ENCODE data around the gene COL27A1. TPM values are rescaled to one million over a fixed set of nuclear protein-coding genes. Genes with fewer than 3 reads are reported as not detected.

Gene COL27A1
- total and polyA plus RNA-seq, 2 donors (not counting 1 experiment from before 2014, with no cell fraction given) = 0.16 to 0.27 TPM

DNA sequence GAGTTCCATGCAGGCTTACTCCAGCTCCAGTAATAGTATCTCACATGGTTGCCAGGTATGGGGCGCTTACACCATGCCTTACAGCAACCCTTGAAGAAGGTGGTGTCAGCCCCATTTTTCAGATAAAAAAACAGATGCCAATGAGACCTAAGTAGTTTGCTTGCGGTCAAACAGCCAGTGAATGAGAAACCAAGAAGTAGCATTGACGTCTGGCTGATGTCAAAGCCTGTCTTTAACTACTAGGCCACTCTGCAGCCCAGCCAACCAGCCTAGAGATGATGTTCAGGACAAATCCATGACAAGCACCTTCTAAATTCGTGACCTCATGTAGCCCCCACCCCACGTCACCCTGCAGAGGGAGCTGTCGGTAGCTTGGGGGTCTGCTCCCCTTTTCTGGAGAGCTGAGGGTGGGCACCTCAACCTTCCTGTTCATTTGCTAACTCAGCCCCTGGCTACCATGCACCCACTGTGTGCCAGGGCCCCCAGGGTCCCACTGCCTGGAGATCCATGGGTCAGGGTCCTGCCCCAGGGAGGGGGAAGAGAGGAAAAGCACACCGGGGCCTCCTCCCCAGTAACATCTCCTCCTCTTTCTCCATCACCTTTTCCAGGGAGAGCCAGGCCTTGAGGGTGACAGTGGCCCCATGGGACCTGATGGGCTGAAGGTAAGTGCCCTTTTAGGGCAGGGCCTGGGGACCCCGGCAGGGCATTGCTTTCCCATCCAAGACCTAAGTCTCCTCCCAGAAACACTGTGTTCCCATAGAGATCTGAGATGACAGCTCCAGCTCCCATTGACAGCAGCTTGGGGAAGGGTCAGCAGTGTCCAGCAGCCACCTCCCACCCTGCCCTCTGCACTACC, 115.0 kb downstream of the COL27A1 start:
- no peak overlapping the region for H2AFZ ChIP-seq (ENCODE audit: insufficient read depth, low read depth, low read length, poor library complexity, severe bottlenecking)
- no peaks in the 10 kb centered on the region for H3K9me3 Mint-ChIP-seq (ENCODE audit: insufficient read depth)
- no peak overlapping the region for H3K27ac Mint-ChIP-seq
- DNase-seq (no peak), ATAC-seq (ENCODE audit: low read depth) (no peak)
- peaks cover 12% of the 10 kb centered on the region for H3K27me3 Mint-ChIP-seq
- H3K79me2 ChIP-seq (ENCODE audit: control insufficient read depth, insufficient read depth, low read length) = no peaks in the 10 kb centered on the region
- CTCF ChIA-PET = no interaction called here
- no peaks in the 10 kb centered on the region for H3K27me3 ChIP-seq (replicated peaks in 1 of 4; ENCODE audit: control extremely low read depth in 1 of 4, control insufficient read depth in 3 of 4, insufficient read depth in 4 of 4, low read length in 3 of 4)
- no peak overlapping the region for H3K4me2 ChIP-seq (replicated peaks; ENCODE audit: low read depth, low read length, poor library complexity, severe bottlenecking)
- no peaks in the 10 kb centered on the region for H3K4me1 ChIP-seq (ENCODE audit: control insufficient read depth in 2 of 2, insufficient read depth in 2 of 2, low read length in 2 of 2)
- POLR2A ChIA-PET = no interaction called here
- no peaks in the 10 kb centered on the region for H3K36me3 ChIP-seq (replicated peaks in 1 of 2; ENCODE audit: control extremely low read depth in 1 of 2, control insufficient read depth in 1 of 2, extremely low read depth in 1 of 2, insufficient read depth in 2 of 2, low read length in 1 of 2)
- WGBS (ENCODE audit: insufficient coverage) = 91% methylated on average over 5 of the region's 8 CpGs
- H3K9ac ChIP-seq (ENCODE audit: low read length) = no peak overlapping the region
- H3K4me3 Mint-ChIP-seq = no peak overlapping the region
- intact Hi-C loops (cut with micrococcal nuclease) = no loop called here
- no peak overlapping the region for H3K27ac ChIP-seq (ENCODE audit: low read length in 2 of 2)
- no peaks in the 10 kb centered on the region for H4K20me1 ChIP-seq (ENCODE audit: control insufficient read depth, insufficient read depth, low read length, poor library complexity, severe bottlenecking)
- no peaks in the 10 kb centered on the region for H3K9me3 ChIP-seq (ENCODE audit: control extremely low read depth in 1 of 3, control insufficient read depth in 2 of 3, insufficient read depth in 1 of 3, low read length in 2 of 3)
- H3K4me3 ChIP-seq (ENCODE audit: control extremely low read depth in 1 of 5, extremely low read depth in 1 of 5, insufficient read depth in 1 of 5, low read depth in 2 of 5, low read length in 4 of 5) = no peak overlapping the region
- no peak for TF ChIP-seq EZH2 (IDR thresholded peaks at IDR 0.05; ENCODE audit: borderline replicate concordance, insufficient read depth, low read depth, low read length, poor library complexity, severe bottlenecking)
- TF ChIP-seq, protein P1, sequence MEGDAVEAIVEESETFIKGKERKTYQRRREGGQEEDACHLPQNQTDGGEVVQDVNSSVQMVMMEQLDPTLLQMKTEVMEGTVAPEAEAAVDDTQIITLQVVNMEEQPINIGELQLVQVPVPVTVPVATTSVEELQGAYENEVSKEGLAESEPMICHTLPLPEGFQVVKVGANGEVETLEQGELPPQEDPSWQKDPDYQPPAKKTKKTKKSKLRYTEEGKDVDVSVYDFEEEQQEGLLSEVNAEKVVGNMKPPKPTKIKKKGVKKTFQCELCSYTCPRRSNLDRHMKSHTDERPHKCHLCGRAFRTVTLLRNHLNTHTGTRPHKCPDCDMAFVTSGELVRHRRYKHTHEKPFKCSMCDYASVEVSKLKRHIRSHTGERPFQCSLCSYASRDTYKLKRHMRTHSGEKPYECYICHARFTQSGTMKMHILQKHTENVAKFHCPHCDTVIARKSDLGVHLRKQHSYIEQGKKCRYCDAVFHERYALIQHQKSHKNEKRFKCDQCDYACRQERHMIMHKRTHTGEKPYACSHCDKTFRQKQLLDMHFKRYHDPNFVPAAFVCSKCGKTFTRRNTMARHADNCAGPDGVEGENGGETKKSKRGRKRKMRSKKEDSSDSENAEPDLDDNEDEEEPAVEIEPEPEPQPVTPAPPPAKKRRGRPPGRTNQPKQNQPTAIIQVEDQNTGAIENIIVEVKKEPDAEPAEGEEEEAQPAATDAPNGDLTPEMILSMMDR (IDR thresholded peaks at IDR 0.05) = no peak
- no peaks in the 10 kb centered on the region for H3K4me1 Mint-ChIP-seq
